RWPE2 (cell line): Measurements from ENCODE around the gene CIRBP.
"Not testable (repeated sequence)": the region's sequence is repeated elsewhere in the genome, so short reads cannot be mapped to it uniquely, and the experiment has no call there.

ENCODE experiments used
- ATAC-seq: fragments of 200-7000 bp; cut with Tn5 transposase; 3 replicates; pipeline ENCODE4 v1.9.1; 2021; ENCODE audit warnings: low read depth
- DNase-seq: peaks from one replicate; pipeline ENCODE4 v3.0.0-alpha.2; 2020; ENCODE audit warnings: low spot score
- H3K27ac ChIP-seq: fragments of 450-650 bp; 2 replicates; pipeline ENCODE4 v1.5.1; 2017; ENCODE audit warnings: mild to moderate bottlenecking; ENCODE audit not compliant: poor library complexity, severe bottlenecking
- H3K27me3 ChIP-seq: fragments of 250-450 bp; sonication (Bioruptor Pico); 2 replicates; pipeline ENCODE4 v1.5.1; 2021; ENCODE audit warnings: mild to moderate bottlenecking, moderate library complexity; ENCODE audit not compliant: insufficient read depth, poor library complexity, severe bottlenecking
- H3K36me3 ChIP-seq: fragments of 250-450 bp; sonication (Bioruptor Pico); 2 replicates; pipeline ENCODE4 v1.5.1; 2020; ENCODE audit warnings: low read depth, mild to moderate bottlenecking, moderate library complexity
- H3K4me1 ChIP-seq: fragments of 250-450 bp; sonication (Bioruptor Pico); 2 replicates; pipeline ENCODE4 v1.5.1; 2021; ENCODE audit warnings: mild to moderate bottlenecking, moderate library complexity; ENCODE audit not compliant: insufficient read depth, poor library complexity, severe bottlenecking
- H3K4me3 ChIP-seq: fragments of 250-450 bp; sonication (Bioruptor Pico); 2 replicates; pipeline ENCODE4 v1.5.1; 2021; ENCODE audit warnings: mild to moderate bottlenecking, moderate library complexity; ENCODE audit not compliant: severe bottlenecking
- H3K9me3 ChIP-seq: fragments of 250-450 bp; sonication (Bioruptor Pico); 2 replicates; pipeline ENCODE4 v1.5.1; 2021; ENCODE audit warnings: mild to moderate bottlenecking, moderate library complexity; ENCODE audit not compliant: severe bottlenecking
- CTCF ChIP-seq: fragments of 450-650 bp; IDR thresholded peaks from one replicate; pipeline ENCODE4 v1.5.1; 2017; ENCODE audit warnings: mild to moderate bottlenecking, moderate library complexity; ENCODE audit not compliant: poor library complexity, severe bottlenecking

Gene CIRBP

DNA sequence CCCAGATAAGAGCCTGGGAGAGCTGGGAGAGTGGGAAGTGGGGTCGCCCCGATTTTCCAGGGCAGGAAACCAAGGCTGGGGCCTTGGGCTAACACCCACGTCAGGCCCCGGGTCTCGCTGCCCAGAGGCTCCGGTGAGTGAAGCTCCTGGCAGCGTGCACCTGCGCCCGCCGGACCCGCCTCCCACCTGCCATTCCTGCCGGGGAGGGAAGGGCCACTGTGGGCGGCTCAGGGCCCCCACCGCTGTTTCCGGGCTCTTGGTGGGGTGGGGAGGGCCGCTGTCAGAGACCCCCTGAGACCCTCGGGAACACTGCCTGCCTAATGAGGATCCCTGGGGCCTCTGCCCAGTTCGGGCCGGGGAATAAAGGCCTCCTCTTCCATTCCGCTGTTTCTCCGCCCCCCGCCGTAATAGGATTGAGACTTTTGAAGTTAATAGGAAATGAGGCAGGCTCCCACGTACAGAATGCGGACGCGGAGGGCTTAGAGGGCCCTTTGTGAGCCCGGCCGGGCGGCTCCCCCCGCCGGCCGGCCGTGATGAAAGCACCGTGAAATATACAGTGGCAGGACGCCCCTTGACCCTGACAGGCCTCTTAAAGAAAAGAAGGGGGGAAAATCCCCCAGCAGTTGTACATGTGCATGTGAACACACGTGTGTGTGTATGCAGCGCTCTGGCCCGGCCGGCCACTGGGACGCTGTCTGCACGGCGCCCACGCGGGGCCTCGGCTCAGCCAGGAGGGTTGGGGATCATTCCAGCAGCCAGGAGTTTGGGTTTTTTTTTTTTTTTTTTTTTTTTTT lies 49.7 kb downstream of the CIRBP start:
- DNase-seq (no peak), ATAC-seq (no peak)
- Histone ChIP-seq H3K9me3 (no peaks in the 10 kb centered on the region), H3K4me1 (peaks cover 4% of the 10 kb centered on the region), H3K36me3 (no peaks in the 10 kb centered on the region), H3K27ac (no peak overlapping the region), H3K27me3 (no peaks in the 10 kb centered on the region), H3K4me3 (no peak overlapping the region)
- TF ChIP-seq CTCF: no peak

DNA sequence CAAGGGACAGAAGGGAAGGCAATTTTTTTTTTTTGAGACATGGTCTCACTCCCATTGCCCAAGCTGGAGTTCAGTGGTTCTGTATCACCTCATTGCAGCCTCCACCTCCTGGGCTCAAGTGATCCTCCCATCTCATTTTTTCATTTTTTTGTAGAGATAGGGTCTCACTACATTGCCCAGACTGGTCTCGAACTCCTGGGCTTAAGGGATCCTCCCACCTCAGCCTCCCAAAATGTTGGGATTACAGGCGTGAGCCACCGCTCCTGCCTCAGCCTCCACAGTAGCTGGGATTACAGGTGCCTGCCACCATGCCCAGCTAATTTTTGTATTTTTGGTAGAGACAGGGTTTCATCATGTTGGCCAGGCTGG lies 51.1 kb downstream of the CIRBP start:
- not testable (repeated sequence) for DNase-seq, ATAC-seq, H3K36me3 ChIP-seq, H3K27ac ChIP-seq, H3K4me1 ChIP-seq, H3K27me3 ChIP-seq, H3K9me3 ChIP-seq, H3K4me3 ChIP-seq

GRCh38 chr19:1321539-1321938 lies 52.4 kb downstream of the CIRBP start:
- no peak for TF ChIP-seq CTCF
- H3K36me3 ChIP-seq: no peaks in the 10 kb centered on the region
- DNase-seq (peak; percentile 49), ATAC-seq (no peak)
- no peaks in the 10 kb centered on the region for H3K4me1 ChIP-seq
- no peaks in the 10 kb centered on the region for H3K27me3 ChIP-seq
- H3K27ac ChIP-seq: no peak overlapping the region
- no peaks in the 10 kb centered on the region for H3K9me3 ChIP-seq
- H3K4me3 ChIP-seq: no peak overlapping the region

GRCh38 chr19:1322198-1322981 lies 53.3 kb downstream of the CIRBP start:
- Histone ChIP-seq H3K36me3 (no peaks in the 10 kb centered on the region), H3K4me3 (no peak overlapping the region), H3K4me1 (no peaks in the 10 kb centered on the region), H3K27me3 (no peaks in the 10 kb centered on the region), H3K27ac (no peak overlapping the region), H3K9me3 (no peaks in the 10 kb centered on the region)
- no peak for TF ChIP-seq CTCF
- DNase-seq (no peak), ATAC-seq (no peak)

- no peak overlapping the region for H3K27ac ChIP-seq
- no peaks in the 10 kb centered on the region for H3K36me3 ChIP-seq
- H3K9me3 ChIP-seq: no peaks in the 10 kb centered on the region
- H3K4me3 ChIP-seq: no peak overlapping the region
- H3K27me3 ChIP-seq: no peaks in the 10 kb centered on the region
- H3K4me1 ChIP-seq: no peaks in the 10 kb centered on the region
- DNase-seq: no peak
- no peak for TF ChIP-seq CTCF
- no peak for ATAC-seq
Observed at GRCh38 chr19:1324249-1324805, 55.2 kb downstream of the CIRBP start.
